WTC11 (cell line): ENCODE results near the gene TEN1. TPM values are rescaled to one million over a fixed set of nuclear protein-coding genes. Genes with fewer than 3 reads are reported as not detected.

ENCODE experiments used
- total RNA-seq: library from RNA; stranded (reverse); gene quantifications from 3 replicates; pipeline ENCODE4 v1.2.3, GENCODE V29; 2021

Gene TEN1
- total RNA-seq, 1 experiment from 2014 or later = 15.6 TPM

Other genes starting within 250 kb of the TEN1 start
- 42.2 to 49.9 TPM (median 49.4 TPM) in 3 replicates for gene GALK1, start 214.0 kb upstream of the TEN1 start, total RNA-seq
- 35.0 to 37.8 TPM (median 35.4 TPM) in 3 replicates for gene UNK, start 194.4 kb upstream of the TEN1 start, total RNA-seq
- 12.1 to 13.8 TPM (median 13.1 TPM) in 3 replicates for gene UNC13D, start 134.8 kb upstream of the TEN1 start, total RNA-seq
- 64.3 to 69.4 TPM (median 68.8 TPM) in 3 replicates for gene WBP2, start 123.9 kb upstream of the TEN1 start, total RNA-seq
- gene TRIM47, start 100.7 kb upstream of the TEN1 start, total RNA-seq = 4.4 to 10.0 TPM (median 6.8 TPM) in 3 replicates
- 51.3 to 56.4 TPM (median 51.4 TPM) in 3 replicates for gene TRIM65, start 82.3 kb upstream of the TEN1 start, total RNA-seq
- gene MRPL38, start 74.4 kb upstream of the TEN1 start, total RNA-seq = 107 to 146 TPM (median 116 TPM) in 3 replicates
- gene FBF1, start 38.2 kb upstream of the TEN1 start, total RNA-seq = 19.8 to 23.7 TPM (median 21.0 TPM) in 3 replicates
- gene ACOX1, start 74 bp upstream of the TEN1 start, total RNA-seq = 32.4 to 40.9 TPM (median 32.5 TPM) in 3 replicates
- 9.5 to 11.3 TPM (median 10.2 TPM) in 3 replicates for gene CDK3, start 21.6 kb downstream of the TEN1 start, total RNA-seq
- gene EVPL, start 48.1 kb downstream of the TEN1 start, total RNA-seq = 0.46 to 1.3 TPM (median 0.62 TPM) in 3 replicates
- 80.5 to 90.7 TPM (median 82.0 TPM) in 3 replicates for gene SRP68, start 93.3 kb downstream of the TEN1 start, total RNA-seq
- gene GALR2, start 95.5 kb downstream of the TEN1 start, total RNA-seq = 1.7 to 2.9 TPM (median 2.0 TPM) in 3 replicates
- 0.07 to 0.28 TPM (median 0.11 TPM) in 3 replicates for gene ZACN, start 99.9 kb downstream of the TEN1 start, total RNA-seq
- gene EXOC7, start 124.5 kb downstream of the TEN1 start, total RNA-seq = 90.0 to 126 TPM (median 96.2 TPM) in 3 replicates
- 6.2 to 11.8 TPM (median 6.8 TPM) in 3 replicates for gene FOXJ1, start 162.0 kb downstream of the TEN1 start, total RNA-seq